Measurements from ENCODE around the gene NAPB.
"Not testable (repeated sequence)": the region's sequence is repeated elsewhere in the genome, so short reads cannot be mapped to it uniquely, and the experiment has no call there.

The NAPB gene

GRCh38 chr20:23349338-23350195 is 71.7 kb downstream of the NAPB start:
- in situ Hi-C loops (cut with MboI; ENCODE audit: low sequenced_read_pairs) = no loop called here

GRCh38 chr20:23348510-23348909 is 72.8 kb downstream of the NAPB start:
- in situ Hi-C loops (cut with MboI; ENCODE audit: low sequenced_read_pairs) = not testable (repeated sequence)

GRCh38 chr20:23347791-23348190 is 73.5 kb downstream of the NAPB start:
- in situ Hi-C loops (cut with MboI; ENCODE audit: low sequenced_read_pairs) = no loop called here

- in situ Hi-C loops (cut with MboI; ENCODE audit: low sequenced_read_pairs) = no loop called here
Measured at GRCh38 chr20:23346002-23346401, 75.3 kb downstream of the NAPB start.

GRCh38 chr20:23344336-23344735 is 77.0 kb downstream of the NAPB start:
- in situ Hi-C loops (cut with MboI; ENCODE audit: low sequenced_read_pairs) = no loop called here

- in situ Hi-C loops (cut with MboI; ENCODE audit: low sequenced_read_pairs) = no loop called here
Measured at GRCh38 chr20:23343590-23343989, 77.7 kb downstream of the NAPB start.

- in situ Hi-C loops (cut with MboI; ENCODE audit: low sequenced_read_pairs) = no loop called here
Measured at GRCh38 chr20:23341073-23341472, 80.2 kb downstream of the NAPB start.

- in situ Hi-C loops (cut with MboI; ENCODE audit: low sequenced_read_pairs) = no loop called here
Measured at GRCh38 chr20:23340524-23340923, 80.8 kb downstream of the NAPB start.

GRCh38 chr20:23339986-23340385 is 81.3 kb downstream of the NAPB start:
- in situ Hi-C loops (cut with MboI; ENCODE audit: low sequenced_read_pairs) = no loop called here

GRCh38 chr20:23337312-23337711 is 84.0 kb downstream of the NAPB start:
- in situ Hi-C loops (cut with MboI; ENCODE audit: low sequenced_read_pairs) = no loop called here

GRCh38 chr20:23336476-23336875 is 84.8 kb downstream of the NAPB start:
- in situ Hi-C loops (cut with MboI; ENCODE audit: low sequenced_read_pairs) = no loop called here

- in situ Hi-C loops (cut with MboI; ENCODE audit: low sequenced_read_pairs) = no loop called here
Measured at GRCh38 chr20:23335521-23335920, 85.8 kb downstream of the NAPB start.

- in situ Hi-C loops (cut with MboI; ENCODE audit: low sequenced_read_pairs) = no loop called here
Measured at GRCh38 chr20:23334111-23334510, 87.2 kb downstream of the NAPB start.

GRCh38 chr20:23332467-23332866 is 88.8 kb downstream of the NAPB start:
- in situ Hi-C loops (cut with MboI; ENCODE audit: low sequenced_read_pairs) = no loop called here

- in situ Hi-C loops (cut with MboI; ENCODE audit: low sequenced_read_pairs) = no loop called here
Measured at GRCh38 chr20:23331450-23332350, 89.6 kb downstream of the NAPB start.

GRCh38 chr20:23327617-23328333 is 93.5 kb downstream of the NAPB start:
- in situ Hi-C loops (cut with MboI; ENCODE audit: low sequenced_read_pairs) = no loop called here

- in situ Hi-C loops (cut with MboI; ENCODE audit: low sequenced_read_pairs) = no loop called here
Measured at GRCh38 chr20:23326774-23327173, 94.5 kb downstream of the NAPB start.

- in situ Hi-C loops (cut with MboI; ENCODE audit: low sequenced_read_pairs) = no loop called here
Measured at GRCh38 chr20:23325107-23325506, 96.2 kb downstream of the NAPB start.
